GM12801 (cell line): ENCODE data around the gene SMTNL2.

Experiments
- TF ChIP-seq, protein P1 (sequence below): IDR thresholded peaks from one replicate; pipeline ENCODE4 v1.5.1; 2011; ENCODE audit warnings: control low read depth; ENCODE audit not compliant: insufficient read length; ENCODE audit errors: extremely low read depth

Gene SMTNL2

DNA sequence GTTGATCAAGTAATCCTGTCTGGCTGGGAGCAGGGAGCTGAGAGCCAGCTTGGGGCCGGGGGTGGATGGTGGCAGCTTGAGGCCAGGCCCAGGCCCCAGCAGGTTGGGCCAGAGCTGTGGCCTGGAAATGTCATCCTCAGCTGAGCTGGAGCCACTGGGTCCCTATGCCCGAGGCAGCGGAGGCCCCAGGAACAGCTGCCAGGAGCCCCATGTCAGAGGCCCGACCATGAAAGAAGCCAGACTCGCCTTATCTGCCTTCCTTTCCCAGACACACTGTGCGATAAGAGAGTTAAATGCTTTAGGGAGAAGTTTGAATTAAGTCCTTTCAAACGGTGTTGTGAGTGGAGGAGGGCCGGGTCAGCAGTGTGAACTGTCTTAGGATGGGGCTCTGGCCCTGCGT, 3.5 kb downstream of the SMTNL2 start:
- TF ChIP-seq, protein P1, sequence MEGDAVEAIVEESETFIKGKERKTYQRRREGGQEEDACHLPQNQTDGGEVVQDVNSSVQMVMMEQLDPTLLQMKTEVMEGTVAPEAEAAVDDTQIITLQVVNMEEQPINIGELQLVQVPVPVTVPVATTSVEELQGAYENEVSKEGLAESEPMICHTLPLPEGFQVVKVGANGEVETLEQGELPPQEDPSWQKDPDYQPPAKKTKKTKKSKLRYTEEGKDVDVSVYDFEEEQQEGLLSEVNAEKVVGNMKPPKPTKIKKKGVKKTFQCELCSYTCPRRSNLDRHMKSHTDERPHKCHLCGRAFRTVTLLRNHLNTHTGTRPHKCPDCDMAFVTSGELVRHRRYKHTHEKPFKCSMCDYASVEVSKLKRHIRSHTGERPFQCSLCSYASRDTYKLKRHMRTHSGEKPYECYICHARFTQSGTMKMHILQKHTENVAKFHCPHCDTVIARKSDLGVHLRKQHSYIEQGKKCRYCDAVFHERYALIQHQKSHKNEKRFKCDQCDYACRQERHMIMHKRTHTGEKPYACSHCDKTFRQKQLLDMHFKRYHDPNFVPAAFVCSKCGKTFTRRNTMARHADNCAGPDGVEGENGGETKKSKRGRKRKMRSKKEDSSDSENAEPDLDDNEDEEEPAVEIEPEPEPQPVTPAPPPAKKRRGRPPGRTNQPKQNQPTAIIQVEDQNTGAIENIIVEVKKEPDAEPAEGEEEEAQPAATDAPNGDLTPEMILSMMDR, result no peak

DNA sequence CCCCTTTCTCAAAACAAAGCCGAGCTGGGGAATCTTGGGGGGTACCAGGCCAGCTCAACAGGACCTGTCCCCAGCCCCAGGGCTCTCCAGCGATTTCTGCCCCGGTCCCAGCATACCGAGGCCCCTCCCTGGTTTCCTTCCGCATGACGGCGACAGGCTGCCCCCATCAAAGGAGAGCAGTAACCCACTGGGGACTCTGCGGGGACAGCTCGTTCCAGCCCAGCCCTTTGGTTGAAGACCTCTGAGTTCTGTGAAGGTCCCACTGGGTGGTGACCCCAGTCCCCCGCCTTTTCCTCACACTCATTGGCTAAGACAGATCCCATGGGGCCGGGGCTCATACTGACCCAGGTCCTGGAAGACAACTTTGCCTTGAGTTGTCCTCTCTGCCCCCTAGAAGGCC, 4.1 kb downstream of the SMTNL2 start:
- TF ChIP-seq, protein P1, result no peak

DNA sequence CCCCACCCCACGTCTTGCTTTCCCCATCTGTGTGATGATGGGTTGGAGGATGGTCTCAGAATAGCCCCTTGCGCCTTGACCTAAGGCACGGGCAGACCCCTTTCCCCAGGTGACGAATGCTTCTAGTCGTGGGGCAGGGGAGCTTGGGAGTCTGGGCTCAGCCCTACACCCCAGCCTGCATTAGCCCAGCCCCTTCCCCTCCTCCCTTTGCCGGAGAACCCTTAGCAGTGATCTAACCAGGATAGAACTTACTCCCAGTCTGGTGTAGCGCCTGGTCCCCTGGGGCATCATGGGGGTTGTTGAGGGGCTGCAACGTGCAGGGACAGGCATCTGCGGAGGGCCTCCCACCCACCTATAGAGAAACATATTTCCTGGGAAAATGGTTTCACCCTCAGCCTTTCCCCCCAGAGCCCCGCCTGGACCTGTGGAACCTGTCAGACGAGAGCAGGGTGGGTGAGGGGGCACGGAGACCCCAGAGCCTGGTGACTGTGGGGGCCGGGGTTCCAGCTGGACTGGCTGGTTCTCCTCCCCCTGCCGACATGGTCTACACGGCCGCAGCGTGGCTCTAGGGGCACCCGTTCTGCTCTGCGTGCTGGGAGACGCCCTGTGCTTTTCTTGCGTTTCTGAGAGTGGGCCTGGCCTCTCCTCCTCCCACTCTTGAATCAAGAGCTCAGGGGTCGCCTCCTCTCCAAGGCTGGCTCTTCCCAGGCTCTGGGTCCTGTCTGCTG, 4.7 kb downstream of the SMTNL2 start:
- TF ChIP-seq, protein P1, result no peak

DNA sequence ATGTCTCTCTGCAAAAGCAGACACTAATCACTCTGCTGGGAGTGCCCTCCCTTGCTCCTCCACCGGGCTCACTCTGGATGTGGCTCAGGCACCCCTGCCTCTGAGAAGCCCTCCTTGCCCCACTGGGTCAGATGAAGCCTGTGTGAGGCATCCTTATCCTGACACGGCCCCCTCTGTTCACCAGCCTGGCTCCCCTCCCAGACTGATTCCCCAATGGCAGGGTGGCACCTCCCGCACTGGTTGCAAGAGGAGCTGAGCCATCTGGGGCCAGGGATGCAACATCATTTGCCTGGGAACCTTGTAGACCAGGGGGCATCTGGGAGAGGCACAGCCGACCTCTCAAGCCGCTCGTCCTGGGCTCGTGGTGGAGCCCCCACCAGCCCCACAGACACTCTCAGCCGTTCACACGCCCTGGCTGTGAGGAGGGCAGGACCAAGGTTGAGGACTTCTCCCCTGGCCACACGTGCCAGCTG, 6.7 kb downstream of the SMTNL2 start:
- TF ChIP-seq, protein P1, result no peak

DNA sequence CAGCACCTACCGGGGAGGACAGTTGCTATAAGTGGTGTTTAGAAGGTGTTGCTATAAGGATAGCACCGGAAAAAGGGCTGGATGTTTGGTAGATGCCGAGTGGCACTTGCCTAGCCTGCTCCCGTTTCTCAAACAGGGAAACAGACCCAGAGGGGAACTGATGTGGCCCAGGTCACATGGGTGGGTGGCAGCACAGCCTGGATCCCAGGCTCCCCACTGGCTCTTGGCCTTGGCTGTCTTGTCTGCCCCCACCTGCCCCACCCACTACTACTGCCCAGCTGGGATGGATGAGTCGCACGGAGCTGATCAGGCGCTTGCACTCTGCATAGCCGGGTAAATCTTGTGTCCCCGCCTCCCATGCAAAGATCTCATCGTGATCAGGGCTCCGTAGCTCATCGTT, 7.2 kb downstream of the SMTNL2 start:
- TF ChIP-seq, protein P1, result no peak

DNA sequence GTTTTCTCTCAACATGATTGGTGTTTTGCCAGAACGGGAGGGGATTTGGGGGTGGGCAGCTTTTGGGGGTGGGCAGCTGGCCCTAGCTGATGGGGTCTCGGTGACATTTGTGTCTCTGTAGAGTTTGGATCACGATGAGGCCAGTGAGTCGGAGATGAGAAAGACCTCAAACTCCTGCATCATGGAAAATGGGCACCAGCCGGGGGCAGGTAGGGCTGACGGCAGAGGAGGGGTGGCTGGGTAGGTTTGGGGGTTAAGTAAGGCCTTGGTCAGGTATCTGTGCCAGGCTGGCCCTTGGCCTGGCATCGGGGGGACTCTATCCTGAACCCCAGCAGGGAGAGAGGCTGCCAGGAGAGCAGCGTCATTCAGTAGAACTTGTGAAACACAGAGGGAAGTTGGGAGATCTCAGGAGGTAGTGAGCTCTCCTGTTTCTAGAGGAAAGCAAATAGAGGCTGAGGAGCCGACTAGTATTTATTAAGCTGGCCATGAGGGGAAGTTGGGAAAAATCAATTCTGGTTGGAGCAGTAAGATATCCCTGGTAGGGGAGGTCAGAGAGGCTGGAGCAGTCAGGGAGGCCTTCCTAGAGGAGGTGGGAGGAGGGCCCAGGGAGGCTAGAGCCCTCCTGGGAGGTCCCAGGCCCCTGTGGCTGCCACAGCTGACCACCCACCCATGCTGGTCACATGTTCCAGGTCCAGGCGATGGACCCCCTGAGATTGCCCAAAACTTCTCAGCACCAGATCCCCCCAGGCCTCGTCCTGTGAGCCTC, 8.1 kb downstream of the SMTNL2 start:
- TF ChIP-seq, protein P1, result no peak

DNA sequence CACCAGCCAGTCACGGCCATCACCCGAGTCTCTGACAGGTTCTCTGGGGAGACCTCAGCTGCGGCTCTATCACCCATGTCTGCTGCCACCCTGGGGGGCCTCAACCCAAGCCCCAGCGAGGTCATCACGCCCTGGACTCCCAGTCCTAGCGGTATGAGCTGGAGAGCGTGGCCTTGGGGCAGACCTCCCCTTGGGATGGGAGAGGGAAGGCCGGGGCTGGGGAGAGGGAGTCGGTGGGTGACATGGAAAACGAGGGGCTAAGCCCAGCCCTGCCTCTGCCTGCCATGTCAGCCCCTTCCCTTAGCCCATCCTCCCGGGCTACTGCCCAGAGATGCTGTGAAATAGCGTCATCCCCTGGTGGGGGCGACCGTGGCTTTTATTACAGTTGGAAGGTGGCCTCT, 8.7 kb downstream of the SMTNL2 start:
- TF ChIP-seq, protein P1, result no peak
